Peyer's patch (tissue), 4 donors: ENCODE measurements around the gene TMEM220.

Experiments used
- POLR2A ChIP-seq, 2 donors: fragments of 450-650 bp; IDR thresholded peaks; one replicate each; pipeline ENCODE4 v1.5.1; 2017; ENCODE audit warnings: antibody characterized with exemption in 2 of 2, mild to moderate bottlenecking in 2 of 2, moderate library complexity in 2 of 2
- TF ChIP-seq, protein P1 (sequence below), 6 experiments: fragments of 450-650 bp in 4 of 6; fragments of 200-600 bp in 2 of 6; sonication (generic) in 1 of 6; IDR thresholded peaks; one replicate each; pipeline ENCODE4 v1.5.1; 2017 to 2019; ENCODE audit warnings: antibody characterized with exemption in 6 of 6, mild to moderate bottlenecking in 3 of 6, moderate library complexity in 1 of 6

DNA sequence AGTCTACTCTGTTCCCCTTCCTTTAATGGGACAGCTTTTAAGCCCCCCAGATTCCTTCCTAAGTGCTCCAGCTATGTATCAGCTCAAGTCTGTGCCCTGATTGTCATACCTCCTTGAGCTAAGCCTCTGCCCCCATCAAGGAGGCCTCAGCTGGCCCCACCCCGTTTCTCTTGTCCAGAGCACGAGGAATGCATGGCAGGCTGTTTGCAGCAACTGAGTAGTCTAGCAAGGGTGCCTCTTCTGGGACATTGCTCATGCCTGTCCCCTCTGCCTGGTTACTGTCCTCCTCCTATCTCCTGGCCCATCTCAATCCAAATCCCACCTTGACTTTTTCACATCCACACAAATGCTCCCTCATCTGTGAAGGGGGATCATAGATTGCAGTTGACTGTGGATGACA lies 27.8 kb upstream of the TMEM220 start:
- TF ChIP-seq, protein P1, sequence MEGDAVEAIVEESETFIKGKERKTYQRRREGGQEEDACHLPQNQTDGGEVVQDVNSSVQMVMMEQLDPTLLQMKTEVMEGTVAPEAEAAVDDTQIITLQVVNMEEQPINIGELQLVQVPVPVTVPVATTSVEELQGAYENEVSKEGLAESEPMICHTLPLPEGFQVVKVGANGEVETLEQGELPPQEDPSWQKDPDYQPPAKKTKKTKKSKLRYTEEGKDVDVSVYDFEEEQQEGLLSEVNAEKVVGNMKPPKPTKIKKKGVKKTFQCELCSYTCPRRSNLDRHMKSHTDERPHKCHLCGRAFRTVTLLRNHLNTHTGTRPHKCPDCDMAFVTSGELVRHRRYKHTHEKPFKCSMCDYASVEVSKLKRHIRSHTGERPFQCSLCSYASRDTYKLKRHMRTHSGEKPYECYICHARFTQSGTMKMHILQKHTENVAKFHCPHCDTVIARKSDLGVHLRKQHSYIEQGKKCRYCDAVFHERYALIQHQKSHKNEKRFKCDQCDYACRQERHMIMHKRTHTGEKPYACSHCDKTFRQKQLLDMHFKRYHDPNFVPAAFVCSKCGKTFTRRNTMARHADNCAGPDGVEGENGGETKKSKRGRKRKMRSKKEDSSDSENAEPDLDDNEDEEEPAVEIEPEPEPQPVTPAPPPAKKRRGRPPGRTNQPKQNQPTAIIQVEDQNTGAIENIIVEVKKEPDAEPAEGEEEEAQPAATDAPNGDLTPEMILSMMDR (IDR thresholded peaks at IDR 0.05), result no peak
- TF ChIP-seq POLR2A (IDR thresholded peaks at IDR 0.05), result no peak
